A549 (cell line): ENCODE measurements around the gene SETDB1.

Experiments
- POLR2A ChIP-seq: IDR thresholded peaks from 2 replicates; pipeline ENCODE4 v1.6.1; 2012; ENCODE audit warnings: mild to moderate bottlenecking, low read length
- SMC3 ChIP-seq: fragments of >200 bp; sonication (Bioruptor Twin); formaldehyde crosslinking; IDR thresholded peaks from 3 replicates; pipeline ENCODE4 v1.6.1; 2018; ENCODE audit warnings: inconsistent platforms
- TF ChIP-seq, protein P1 (sequence below): fragments of >200 bp; sonication (Bioruptor Twin); formaldehyde crosslinking; IDR thresholded peaks from 3 replicates; pipeline ENCODE4 v1.5.1; 2016

DNA sequence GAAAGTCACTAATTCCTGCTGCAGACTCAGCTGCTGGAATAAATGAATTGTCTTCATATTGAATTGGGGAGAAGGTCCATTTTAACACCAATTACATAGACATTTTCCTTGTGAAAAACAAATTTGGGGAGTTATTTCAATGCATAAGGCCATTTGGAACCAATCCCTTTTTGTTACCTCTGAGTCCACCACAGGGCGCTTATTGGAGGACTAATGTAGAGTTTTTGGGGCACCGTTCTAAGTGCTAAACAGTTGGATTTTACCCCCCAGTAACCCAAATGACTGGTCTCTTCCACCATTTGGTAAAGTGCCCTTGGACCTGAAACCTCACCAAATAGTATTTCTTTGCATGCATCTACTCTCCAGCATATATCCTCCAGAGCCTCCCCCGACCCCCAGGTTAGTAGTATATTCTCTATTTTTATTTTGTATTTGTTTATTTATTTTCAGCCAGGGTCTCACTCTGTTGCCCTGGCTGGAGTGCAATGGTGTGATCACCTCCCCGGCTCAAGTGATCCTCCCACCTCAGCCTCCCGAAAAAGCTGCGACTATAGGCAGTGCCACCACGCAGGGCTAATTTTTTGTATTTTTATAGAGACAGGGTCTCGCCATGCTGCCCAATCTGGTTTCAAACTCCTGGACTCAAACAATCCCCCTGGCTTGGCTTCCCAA, 83.6 kb downstream of the SETDB1 start:
- TF ChIP-seq SMC3 (no peak), POLR2A (no peak)
- TF ChIP-seq, protein P1, sequence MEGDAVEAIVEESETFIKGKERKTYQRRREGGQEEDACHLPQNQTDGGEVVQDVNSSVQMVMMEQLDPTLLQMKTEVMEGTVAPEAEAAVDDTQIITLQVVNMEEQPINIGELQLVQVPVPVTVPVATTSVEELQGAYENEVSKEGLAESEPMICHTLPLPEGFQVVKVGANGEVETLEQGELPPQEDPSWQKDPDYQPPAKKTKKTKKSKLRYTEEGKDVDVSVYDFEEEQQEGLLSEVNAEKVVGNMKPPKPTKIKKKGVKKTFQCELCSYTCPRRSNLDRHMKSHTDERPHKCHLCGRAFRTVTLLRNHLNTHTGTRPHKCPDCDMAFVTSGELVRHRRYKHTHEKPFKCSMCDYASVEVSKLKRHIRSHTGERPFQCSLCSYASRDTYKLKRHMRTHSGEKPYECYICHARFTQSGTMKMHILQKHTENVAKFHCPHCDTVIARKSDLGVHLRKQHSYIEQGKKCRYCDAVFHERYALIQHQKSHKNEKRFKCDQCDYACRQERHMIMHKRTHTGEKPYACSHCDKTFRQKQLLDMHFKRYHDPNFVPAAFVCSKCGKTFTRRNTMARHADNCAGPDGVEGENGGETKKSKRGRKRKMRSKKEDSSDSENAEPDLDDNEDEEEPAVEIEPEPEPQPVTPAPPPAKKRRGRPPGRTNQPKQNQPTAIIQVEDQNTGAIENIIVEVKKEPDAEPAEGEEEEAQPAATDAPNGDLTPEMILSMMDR: no peak
